HEK293 (cell line): ENCODE results near the gene CHD5.

Source experiments
- KLF8 ChIP-seq: fragments of 450-650 bp; formaldehyde crosslinking; IDR thresholded peaks from 2 replicates; pipeline ENCODE4 v1.5.1; 2016; ENCODE audit warnings: missing biosample characterization, missing genetic modification characterization
- MEIS1 ChIP-seq: sonication (generic); formaldehyde crosslinking; IDR thresholded peaks from 2 replicates; pipeline ENCODE4 v1.8.1; 2022; ENCODE audit warnings: missing genetic modification reagents, mild to moderate bottlenecking, borderline replicate concordance
- OVOL3 ChIP-seq: fragments of 450-650 bp; formaldehyde crosslinking; IDR thresholded peaks from 2 replicates; pipeline ENCODE4 v1.5.1; 2016; ENCODE audit warnings: missing biosample characterization, missing genetic modification characterization
- PBX3 ChIP-seq: sonication (generic); formaldehyde crosslinking; IDR thresholded peaks from 2 replicates; pipeline ENCODE4 v1.8.1; 2022; ENCODE audit warnings: mild to moderate bottlenecking, moderate library complexity, missing genetic modification reagents
- TSHZ1 ChIP-seq: fragments of 450-650 bp; formaldehyde crosslinking; IDR thresholded peaks from 2 replicates; pipeline ENCODE4 v1.5.1; 2016; ENCODE audit warnings: missing biosample characterization, missing genetic modification characterization, borderline replicate concordance
- ZBTB10 ChIP-seq: fragments of 450-650 bp; formaldehyde crosslinking; IDR thresholded peaks from 2 replicates; pipeline ENCODE4 v1.5.1; 2016; ENCODE audit warnings: missing biosample characterization, missing genetic modification characterization
- ZBTB26 ChIP-seq: fragments of 450-650 bp; formaldehyde crosslinking; optimal IDR thresholded peaks from 2 replicates; pipeline ENCODE3; 2016; ENCODE audit warnings: missing biosample characterization, mild to moderate bottlenecking, missing genetic modification characterization
- ZEB2 ChIP-seq: fragments of 450-650 bp; formaldehyde crosslinking; IDR thresholded peaks from 2 replicates; pipeline ENCODE4 v1.5.1; 2016; ENCODE audit warnings: missing biosample characterization, missing genetic modification characterization
- ZFP41 ChIP-seq: fragments of 450-650 bp; formaldehyde crosslinking; IDR thresholded peaks from 2 replicates; pipeline ENCODE4 v1.5.1; 2016; ENCODE audit warnings: missing biosample characterization, missing genetic modification characterization, borderline replicate concordance
- ZNF133 ChIP-seq: fragments of 450-650 bp; formaldehyde crosslinking; IDR thresholded peaks from 2 replicates; pipeline ENCODE4 v1.5.1; 2016; ENCODE audit warnings: missing biosample characterization, missing genetic modification characterization
- ZNF155 ChIP-seq: fragments of 450-650 bp; formaldehyde crosslinking; IDR thresholded peaks from 2 replicates; pipeline ENCODE4 v1.5.1; 2016; ENCODE audit warnings: missing biosample characterization, missing genetic modification characterization
- ZNF23 ChIP-seq: fragments of 450-650 bp; formaldehyde crosslinking; IDR thresholded peaks from 2 replicates; pipeline ENCODE4 v1.5.1; 2016; ENCODE audit warnings: missing biosample characterization, missing genetic modification characterization, borderline replicate concordance
- ZNF266 ChIP-seq: fragments of 450-650 bp; formaldehyde crosslinking; IDR thresholded peaks from 2 replicates; pipeline ENCODE4 v1.5.1; 2016; ENCODE audit warnings: missing biosample characterization, missing genetic modification characterization, low read depth
- ZNF335 ChIP-seq: fragments of 450-650 bp; formaldehyde crosslinking; conservative IDR thresholded peaks from 2 replicates; pipeline ENCODE4 v1.5.1; 2016; ENCODE audit warnings: missing biosample characterization, missing genetic modification characterization
- ZNF366 ChIP-seq: fragments of 450-650 bp; formaldehyde crosslinking; conservative IDR thresholded peaks from 2 replicates; pipeline ENCODE4 v1.5.1; 2016; ENCODE audit warnings: missing biosample characterization, missing genetic modification characterization
- ZNF473 ChIP-seq: fragments of 450-650 bp; formaldehyde crosslinking; IDR thresholded peaks from 2 replicates; pipeline ENCODE4 v1.5.1; 2017; ENCODE audit warnings: missing biosample characterization, missing genetic modification characterization
- ZNF48 ChIP-seq: fragments of 450-650 bp; formaldehyde crosslinking; IDR thresholded peaks from 2 replicates; pipeline ENCODE4 v1.5.1; 2016; ENCODE audit warnings: missing biosample characterization, missing genetic modification characterization
- ZNF513 ChIP-seq: fragments of 450-650 bp; IDR thresholded peaks from 2 replicates; pipeline ENCODE4 v1.5.1; 2018; ENCODE audit warnings: missing biosample characterization, missing genetic modification characterization
- ZNF585B ChIP-seq: fragments of 450-650 bp; formaldehyde crosslinking; IDR thresholded peaks from 2 replicates; pipeline ENCODE4 v1.5.1; 2016; ENCODE audit warnings: missing biosample characterization, missing genetic modification characterization
- ZNF600 ChIP-seq: fragments of 450-650 bp; formaldehyde crosslinking; IDR thresholded peaks from 2 replicates; pipeline ENCODE4 v1.5.1; 2016; ENCODE audit warnings: missing biosample characterization, missing genetic modification characterization
- ZNF624 ChIP-seq: fragments of 450-650 bp; formaldehyde crosslinking; IDR thresholded peaks from 2 replicates; pipeline ENCODE4 v1.5.1; 2017; ENCODE audit warnings: missing biosample characterization, missing genetic modification characterization
- ZNF677 ChIP-seq: fragments of 450-650 bp; IDR thresholded peaks from 2 replicates; pipeline ENCODE4 v1.5.0; 2018; ENCODE audit warnings: missing biosample characterization, mild to moderate bottlenecking, missing genetic modification characterization, moderate library complexity
- ZNF701 ChIP-seq: fragments of 450-650 bp; formaldehyde crosslinking; IDR thresholded peaks from 2 replicates; pipeline ENCODE4 v1.5.1; 2016; ENCODE audit warnings: missing biosample characterization, missing genetic modification characterization
- ZNF830 ChIP-seq: fragments of 450-650 bp; IDR thresholded peaks from 2 replicates; pipeline ENCODE4 v1.5.0; 2018; ENCODE audit warnings: missing biosample characterization, missing genetic modification characterization, low read depth, mild to moderate bottlenecking, moderate library complexity
- ZSCAN23 ChIP-seq: fragments of 450-650 bp; formaldehyde crosslinking; IDR thresholded peaks from 2 replicates; pipeline ENCODE4 v1.5.1; 2016; ENCODE audit warnings: missing biosample characterization, missing genetic modification characterization
- ZSCAN5A ChIP-seq: fragments of 450-650 bp; formaldehyde crosslinking; IDR thresholded peaks from 2 replicates; pipeline ENCODE4 v1.5.1; 2016; ENCODE audit warnings: missing biosample characterization, missing genetic modification characterization
- TF ChIP-seq, protein P1 (sequence below): fragments of 450-650 bp; formaldehyde crosslinking; IDR thresholded peaks from 2 replicates; pipeline ENCODE4 v1.5.1; 2016; ENCODE audit warnings: missing biosample characterization, missing genetic modification characterization

Gene CHD5

DNA sequence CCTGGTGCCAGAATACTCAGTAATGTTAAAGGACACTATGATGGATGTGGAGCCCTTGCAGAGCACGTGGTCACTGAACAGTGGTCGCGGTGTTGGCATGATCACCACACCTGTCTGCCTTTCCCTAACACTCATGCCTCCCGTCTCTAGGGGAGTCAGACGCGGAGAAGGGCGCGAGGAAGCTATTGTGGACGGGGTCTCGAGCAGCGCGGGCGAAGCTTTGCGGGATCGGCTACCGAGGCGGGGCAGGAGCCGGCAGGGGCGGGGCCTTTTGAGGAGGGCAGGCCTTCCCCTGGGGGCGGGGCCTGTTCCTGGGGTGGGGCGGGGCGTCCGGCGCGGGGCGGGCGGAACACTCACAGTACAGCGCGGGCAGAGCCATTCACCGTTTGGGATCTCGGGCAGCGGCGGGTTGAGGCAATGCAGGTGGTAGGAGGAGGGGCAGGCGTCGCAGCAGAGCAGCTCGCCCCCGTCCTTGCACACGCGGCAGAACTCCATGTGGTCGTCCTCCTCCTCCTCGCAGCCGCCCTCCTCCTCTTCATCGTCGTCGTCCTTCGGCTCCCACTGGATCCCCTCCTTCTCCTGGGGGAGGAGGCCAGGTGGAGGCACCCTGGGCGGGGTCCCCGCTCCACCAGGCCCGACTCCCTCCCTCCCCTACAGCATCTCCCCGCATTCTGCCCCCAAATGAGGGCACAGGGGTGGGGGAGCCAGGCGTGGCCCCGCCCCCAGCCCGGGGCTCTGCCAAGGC, 31.5 kb downstream of the CHD5 start (continued):
- TF ChIP-seq ZNF513 (tag by site-specific recombination) (no peak; the same call in 1 of the 2 replicates), MEIS1 (CRISPR knock-in tag) (no peak), ZNF600 (tag by site-specific recombination) (peak; percentile 84; the same call in 1 of the 2 replicates), ZNF335 (tag by site-specific recombination) (peak; percentile 31; the same call in 1 of the 2 replicates), ZNF677 (tag by site-specific recombination) (no peak), ZNF23 (no peak), ZBTB10 (tag by site-specific recombination) (no peak), ZNF133 (tag by site-specific recombination) (no peak), ZNF473 (tag by site-specific recombination) (no peak), ZNF701 (tag by site-specific recombination) (no peak), ZNF155 (tag by site-specific recombination) (no peak), ZEB2 (peak; percentile 46; the same call in 1 of the 2 replicates), TSHZ1 (tag by site-specific recombination) (peak; percentile 11; the same call in 1 of the 2 replicates), ZBTB26 (tag by site-specific recombination) (peak; percentile 44), ZNF624 (no peak), ZSCAN5A (tag by site-specific recombination) (no peak), ZSCAN23 (no peak), ZNF830 (no peak), ZNF266 (no peak), OVOL3 (tag by site-specific recombination) (no peak), ZNF366 (tag by site-specific recombination) (no peak), ZNF48 (no peak), ZNF585B (no peak), PBX3 (0 out of 2 replicates have a peak, but pooled peaks have one; percentile 7), ZFP41 (tag by site-specific recombination) (no peak), KLF8 (0 out of 2 replicates have a peak, but pooled peaks have one; percentile 7)
- TF ChIP-seq, protein P1, sequence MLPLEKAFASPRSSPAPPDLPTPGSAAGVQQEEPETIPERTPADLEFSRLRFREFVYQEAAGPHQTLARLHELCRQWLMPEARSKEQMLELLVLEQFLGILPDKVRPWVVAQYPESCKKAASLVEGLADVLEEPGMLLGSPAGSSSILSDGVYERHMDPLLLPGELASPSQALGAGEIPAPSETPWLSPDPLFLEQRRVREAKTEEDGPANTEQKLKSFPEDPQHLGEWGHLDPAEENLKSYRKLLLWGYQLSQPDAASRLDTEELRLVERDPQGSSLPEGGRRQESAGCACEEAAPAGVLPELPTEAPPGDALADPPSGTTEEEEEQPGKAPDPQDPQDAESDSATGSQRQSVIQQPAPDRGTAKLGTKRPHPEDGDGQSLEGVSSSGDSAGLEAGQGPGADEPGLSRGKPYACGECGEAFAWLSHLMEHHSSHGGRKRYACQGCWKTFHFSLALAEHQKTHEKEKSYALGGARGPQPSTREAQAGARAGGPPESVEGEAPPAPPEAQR (tag by site-specific recombination): no peak
